ENCODE measurements around the gene MICAL3. TPM values are rescaled to one million over a fixed set of nuclear protein-coding genes. Genes with fewer than 3 reads are reported as not detected.
A peak's percentile ranks its signal among the peaks of the same experiment; 100 is the strongest.
"Not testable (repeated sequence)": the region's sequence is repeated elsewhere in the genome, so short reads cannot be mapped to it uniquely, and the experiment has no call there.

MICAL3 gene
- total RNA-seq, 1 donor from 2014 or later: 103 TPM

- Mint-ChIP-seq H3K36me3 (no peaks in the 10 kb centered on the region), H3K27me3 (ENCODE audit: low read depth) (no peaks in the 10 kb centered on the region), H3K27ac (no peak overlapping the region), H3K4me1 (peaks cover 19% of the 10 kb centered on the region), H3K4me3 (no peak overlapping the region), H3K9me3 (no peaks in the 10 kb centered on the region)
- no peak for DNase-seq (ENCODE audit: low spot score in 2 of 2, unreplicated experiment in 2 of 2)
- TF ChIP-seq CTCF (IDR thresholded peaks at IDR 0.05; ENCODE audit: unreplicated experiment): no peak
Observed at GRCh38 chr22:17990942-17991341, 33.4 kb downstream of the MICAL3 start.

DNA sequence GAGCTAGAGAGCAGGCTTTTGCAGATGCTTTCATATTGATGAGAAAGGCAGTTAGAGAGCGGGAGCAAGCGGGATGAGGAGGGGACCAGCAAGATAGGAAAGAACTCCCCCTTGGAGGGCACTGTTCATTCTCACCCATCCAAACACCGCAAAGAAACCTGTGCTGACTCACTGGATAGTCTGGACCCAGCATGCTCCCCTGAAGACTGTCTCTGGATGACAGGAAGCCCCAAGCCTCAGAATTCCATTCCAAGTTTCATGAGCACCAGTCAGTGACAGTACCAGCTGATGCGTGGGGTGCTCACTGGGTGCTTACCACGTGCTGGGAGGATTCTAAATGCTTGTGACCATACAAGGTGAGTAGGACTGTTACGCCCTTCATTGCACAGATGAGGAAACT lies 34.2 kb downstream of the MICAL3 start:
- Mint-ChIP-seq H3K4me1 (peaks cover 21% of the 10 kb centered on the region), H3K9me3 (no peaks in the 10 kb centered on the region), H3K27me3 (ENCODE audit: low read depth) (no peaks in the 10 kb centered on the region), H3K4me3 (no peak overlapping the region), H3K27ac (peak overlapping the region; percentile 18), H3K36me3 (no peaks in the 10 kb centered on the region)
- no peak for TF ChIP-seq CTCF (IDR thresholded peaks at IDR 0.05; ENCODE audit: unreplicated experiment)
- DNase-seq (ENCODE audit: low spot score in 2 of 2, unreplicated experiment in 2 of 2): no peak

DNA sequence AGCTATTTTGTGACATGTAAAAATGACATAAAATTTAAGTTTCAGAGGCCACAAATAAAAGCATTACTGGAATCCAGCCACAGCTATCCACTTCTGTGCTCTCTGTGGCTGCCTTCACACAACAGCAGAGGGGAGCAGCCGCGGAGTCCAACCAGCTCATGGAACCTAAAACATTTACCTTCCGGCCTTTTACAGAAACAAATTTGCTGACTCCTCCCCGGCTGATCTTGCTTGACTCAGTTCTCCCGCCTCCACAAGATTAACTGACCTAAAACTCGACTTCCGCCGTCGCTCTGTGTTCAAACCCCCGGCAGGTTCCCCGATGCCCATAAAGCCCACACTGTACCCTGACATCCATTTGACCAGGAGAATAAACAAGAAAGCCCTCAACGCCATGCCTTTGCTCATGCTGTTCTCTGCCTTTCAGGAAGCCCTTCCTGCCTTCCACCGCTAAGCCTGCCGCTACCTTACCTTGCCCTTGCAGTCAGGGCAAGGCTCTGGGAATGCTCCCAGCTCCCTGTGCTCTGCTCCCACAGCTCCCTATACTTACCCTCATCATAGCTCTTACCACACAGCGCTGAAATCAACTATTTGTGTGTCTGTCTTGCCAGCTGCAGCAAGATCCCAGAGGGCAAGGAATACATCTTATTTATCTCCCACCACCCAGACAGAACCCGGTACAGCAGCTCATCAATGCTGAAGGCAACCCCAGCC lies 35.4 kb downstream of the MICAL3 start:
- H3K4me1 Mint-ChIP-seq: peaks cover 21% of the 10 kb centered on the region
- TF ChIP-seq CTCF (IDR thresholded peaks at IDR 0.05; ENCODE audit: unreplicated experiment): no peak
- no peak overlapping the region for H3K4me3 Mint-ChIP-seq
- H3K27ac Mint-ChIP-seq: peak overlapping the region; percentile 59
- no peaks in the 10 kb centered on the region for H3K27me3 Mint-ChIP-seq (ENCODE audit: low read depth)
- DNase-seq (ENCODE audit: low spot score in 2 of 2, unreplicated experiment in 2 of 2): no peak
- H3K9me3 Mint-ChIP-seq: no peaks in the 10 kb centered on the region
- H3K36me3 Mint-ChIP-seq: no peaks in the 10 kb centered on the region

GRCh38 chr22:17985606-17986005 lies 38.8 kb downstream of the MICAL3 start:
- no peaks in the 10 kb centered on the region for H3K27me3 Mint-ChIP-seq (ENCODE audit: low read depth)
- peaks cover 24% of the 10 kb centered on the region for H3K4me1 Mint-ChIP-seq
- no peak overlapping the region for H3K27ac Mint-ChIP-seq
- H3K36me3 Mint-ChIP-seq: no peaks in the 10 kb centered on the region
- no peak for DNase-seq (ENCODE audit: low spot score in 2 of 2, unreplicated experiment in 2 of 2)
- no peaks in the 10 kb centered on the region for H3K9me3 Mint-ChIP-seq
- H3K4me3 Mint-ChIP-seq: no peak overlapping the region
- TF ChIP-seq CTCF (IDR thresholded peaks at IDR 0.05; ENCODE audit: unreplicated experiment): no peak

GRCh38 chr22:17985071-17985470 lies 39.3 kb downstream of the MICAL3 start:
- not testable (repeated sequence) for H3K36me3 Mint-ChIP-seq; DNase-seq (ENCODE audit: low spot score in 2 of 2, unreplicated experiment in 2 of 2); H3K27me3 Mint-ChIP-seq (ENCODE audit: low read depth); H3K27ac Mint-ChIP-seq; H3K4me3 Mint-ChIP-seq; H3K9me3 Mint-ChIP-seq
- peaks cover 24% of the 10 kb centered on the region for H3K4me1 Mint-ChIP-seq

DNA sequence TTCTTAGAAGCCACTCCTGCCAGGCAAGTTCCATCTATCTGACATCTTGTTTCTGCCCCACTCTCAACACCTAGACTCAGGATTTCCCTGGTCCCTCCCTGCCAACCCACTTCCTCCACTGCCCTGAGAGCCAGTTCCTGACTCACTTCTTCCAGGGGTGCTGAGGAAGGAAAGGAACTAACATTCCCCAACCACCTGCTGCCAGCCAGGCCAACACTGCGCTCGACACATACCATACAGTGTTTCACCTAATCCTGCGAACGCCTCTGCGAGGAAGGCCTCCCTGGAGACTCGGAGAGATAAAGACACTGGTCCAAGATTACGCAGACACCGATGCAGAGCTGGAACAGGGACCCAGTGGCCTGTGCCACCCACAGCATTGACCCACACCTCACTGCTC lies 40.2 kb downstream of the MICAL3 start:
- DNase-seq (ENCODE audit: low spot score in 2 of 2, unreplicated experiment in 2 of 2): no peak
- Mint-ChIP-seq H3K9me3 (no peaks in the 10 kb centered on the region), H3K4me1 (peaks cover 15% of the 10 kb centered on the region), H3K27me3 (ENCODE audit: low read depth) (no peaks in the 10 kb centered on the region), H3K4me3 (no peak overlapping the region), H3K36me3 (no peaks in the 10 kb centered on the region), H3K27ac (no peak overlapping the region)
- no peak for TF ChIP-seq CTCF (IDR thresholded peaks at IDR 0.05; ENCODE audit: unreplicated experiment)

Data from mesothelial cell of epicardium (in vitro differentiated cells).